HepG2 (cell line): Measurements from ENCODE around the gene ING5. TPM values are rescaled to one million over a fixed set of nuclear protein-coding genes. Genes with fewer than 3 reads are reported as not detected.
A peak's percentile ranks its signal among the peaks of the same experiment; 100 is the strongest.

Source experiments
- BRD4 ChIP-seq: sonication (generic); formaldehyde crosslinking; IDR thresholded peaks from 2 replicates; pipeline ENCODE4 v1.4.0; 2020; ENCODE audit warnings: missing genetic modification reagents
- CHCHD3 ChIP-seq: sonication (generic); formaldehyde crosslinking; IDR thresholded peaks from 2 replicates; pipeline ENCODE4 v1.8.0; 2022; ENCODE audit warnings: mild to moderate bottlenecking, missing genetic modification reagents, moderate library complexity
- DBP ChIP-seq: sonication (generic); formaldehyde crosslinking; IDR thresholded peaks from 2 replicates; pipeline ENCODE4 v1.4.0; 2020; ENCODE audit warnings: missing genetic modification reagents; ENCODE audit errors: not compliant biosample characterization
- FOXA1 ChIP-seq, 2 experiments: fragments of 450-650 bp in 1 of 2; sonication (generic) in 1 of 2; formaldehyde crosslinking in 1 of 2; IDR thresholded peaks; 2 replicates each; pipeline versions ENCODE4 v1.4.0 to v1.6.1; 2016 to 2020; ENCODE audit warnings: missing genetic modification reagents in 1 of 2
- GRHL1 ChIP-seq: sonication (generic); formaldehyde crosslinking; conservative IDR thresholded peaks from 2 replicates; pipeline ENCODE4 v1.8.0; 2022; ENCODE audit warnings: missing genetic modification reagents
- HNRNPH1 ChIP-seq: fragments of 200-400 bp; formaldehyde crosslinking; optimal IDR thresholded peaks from 2 replicates; pipeline ENCODE3; 2017; ENCODE audit warnings: mild to moderate bottlenecking, low read depth, low read length
- HNRNPL ChIP-seq: fragments of 200-400 bp; formaldehyde crosslinking; IDR thresholded peaks from 2 replicates; pipeline ENCODE4 v1.6.1; 2017; ENCODE audit warnings: mild to moderate bottlenecking, low read depth, low read length
- MYPOP ChIP-seq: sonication (generic); formaldehyde crosslinking; IDR thresholded peaks from 2 replicates; pipeline ENCODE4 v1.8.1; 2023; ENCODE audit warnings: mild to moderate bottlenecking, moderate library complexity, missing genetic modification reagents
- NONO ChIP-seq, 2 experiments: fragments of 450-650 bp in 1 of 2; sonication (generic) in 1 of 2; formaldehyde crosslinking in 1 of 2; IDR thresholded peaks in 1 of 2; conservative IDR thresholded peaks in 1 of 2; 2 replicates each; pipeline versions ENCODE4 v1.6.1 to v1.8.0; 2017 to 2022; ENCODE audit warnings: mild to moderate bottlenecking in 1 of 2, missing genetic modification reagents in 1 of 2, moderate library complexity in 1 of 2
- PAXIP1 ChIP-seq: sonication (generic); formaldehyde crosslinking; conservative IDR thresholded peaks from 2 replicates; pipeline ENCODE4 v1.4.0; 2020; ENCODE audit warnings: mild to moderate bottlenecking, missing genetic modification reagents, moderate library complexity
- PREB ChIP-seq: sonication (generic); formaldehyde crosslinking; IDR thresholded peaks from 2 replicates; pipeline ENCODE4 v1.4.0; 2020; ENCODE audit warnings: missing genetic modification reagents
- YY1 ChIP-seq: IDR thresholded peaks from 2 replicates; pipeline ENCODE4 v1.6.1; 2011; ENCODE audit warnings: low read length, low read depth, moderate library complexity, mild to moderate bottlenecking; ENCODE audit not compliant: insufficient read depth, insufficient replicate concordance
- ZFP36L2 ChIP-seq: sonication (generic); formaldehyde crosslinking; IDR thresholded peaks from 2 replicates; pipeline ENCODE4 v1.4.0; 2020; ENCODE audit warnings: missing genetic modification reagents
- ZNF546 ChIP-seq: sonication (generic); formaldehyde crosslinking; conservative IDR thresholded peaks from 2 replicates; pipeline ENCODE4 v1.8.1; 2023; ENCODE audit warnings: mild to moderate bottlenecking, missing genetic modification reagents
- ZNF564 ChIP-seq: sonication (generic); formaldehyde crosslinking; IDR thresholded peaks from 2 replicates; pipeline ENCODE4 v1.8.1; 2023; ENCODE audit warnings: mild to moderate bottlenecking, missing genetic modification reagents
- ZNF746 ChIP-seq: sonication (generic); formaldehyde crosslinking; IDR thresholded peaks from 2 replicates; pipeline ENCODE4 v1.8.0; 2022; ENCODE audit warnings: mild to moderate bottlenecking, missing genetic modification reagents
- ZNF749 ChIP-seq: sonication (generic); formaldehyde crosslinking; IDR thresholded peaks from 2 replicates; pipeline ENCODE4 v1.8.0; 2022; ENCODE audit warnings: mild to moderate bottlenecking, missing genetic modification reagents, moderate library complexity, borderline replicate concordance
- polyA plus RNA-seq, 8 experiments: library from polyadenylated mRNA; depleted of rRNA in 3 of 8; stranded (reverse) in 7 of 8; unstranded in 1 of 8; fragments of >200 nt; fragmentation: Illumina TruSeq in 4 of 8; extraction: Trizol in 4 of 8; gene quantifications; 2 replicates each; pipeline versions ENCODE4 v1.2.1 to v1.2.3, GENCODE V29; 2011 to 2016; ENCODE audit warnings: low read depth in 4 of 8, missing spikeins in 1 of 8, mixed read lengths in 1 of 8; ENCODE audit not compliant: insufficient read depth in 1 of 8
- total RNA-seq, 5 experiments: library from RNA; depleted of rRNA; stranded (reverse); fragments of >200 nt; fragmentation: Illumina TruSeq; extraction: Trizol; gene quantifications; 2 replicates each; pipeline ENCODE4 v1.2.3, GENCODE V29; 2016; ENCODE audit warnings: low read depth in 1 of 5

The ING5 gene
- total and polyA plus RNA-seq, 2 of the 13 experiments (the other 11 are each of a cell fraction or from before 2014, with no cell fraction given), result 61.9 to 71.9 TPM

GRCh38 chr2:241775223-241776177, 73.7 kb downstream of the ING5 start (continued):
- TF ChIP-seq PREB (CRISPR knock-in tag) (no peak), ZNF749 (CRISPR knock-in tag) (no peak), FOXA1 (IDR thresholded peaks at IDR 0.05) (no peak), FOXA1 (CRISPR knock-in tag; IDR thresholded peaks at IDR 0.05) (peak; percentile 11; the same call in 1 of the 2 replicates), ZNF546 (CRISPR knock-in tag) (0 out of 2 replicates have a peak, but pooled peaks have one; percentile 68), DBP (CRISPR knock-in tag) (no peak), MYPOP (CRISPR knock-in tag) (peak; percentile 38), YY1 (peak; percentile 37), HNRNPH1 (peak; percentile 52), PAXIP1 (peak; percentile 57; the same call in 1 of the 2 replicates), ZFP36L2 (CRISPR knock-in tag) (0 out of 2 replicates have a peak, but pooled peaks have one; percentile 62), CHCHD3 (peak; percentile 86; the same call in 1 of the 2 replicates), GRHL1 (CRISPR knock-in tag) (no peak), ZNF564 (0 out of 2 replicates have a peak, but pooled peaks have one; percentile 48), NONO (IDR thresholded peaks at IDR 0.05) (no peak), NONO (CRISPR knock-in tag; conservative IDR thresholded peaks at IDR 0.05) (peak; percentile 70; the same call in 1 of the 2 replicates), ZNF746 (CRISPR knock-in tag) (peak; percentile 84; the same call in 1 of the 2 replicates), HNRNPL (peak; percentile 44), BRD4 (CRISPR knock-in tag) (0 out of 2 replicates have a peak, but pooled peaks have one; percentile 8)
